Muscle of leg (tissue), 11 donors: Measurements from ENCODE around the gene EYS. TPM values are rescaled to one million over a fixed set of nuclear protein-coding genes. Genes with fewer than 3 reads are reported as not detected.

Experiments
- DNase-seq: peaks from one replicate; pipeline ENCODE4 v3.0.0; 2013
- H3K27ac ChIP-seq: one replicate; pipeline ENCODE4 v1.5.1; 2013; ENCODE audit warnings: mild to moderate bottlenecking, low read length, control low read depth
- H3K27me3 ChIP-seq: one replicate; pipeline ENCODE4 v1.6.1; 2013; ENCODE audit warnings: low read length; ENCODE audit not compliant: control insufficient read depth, insufficient read depth
- H3K36me3 ChIP-seq: one replicate; pipeline ENCODE4 v1.6.1; 2013; ENCODE audit warnings: low read length; ENCODE audit not compliant: control insufficient read depth, insufficient read depth
- H3K4me1 ChIP-seq: one replicate; pipeline ENCODE4 v1.6.1; 2013; ENCODE audit warnings: low read length; ENCODE audit not compliant: control insufficient read depth, insufficient read depth
- H3K4me3 ChIP-seq: one replicate; pipeline ENCODE4 v1.5.1; 2013; ENCODE audit warnings: low read length, control low read depth
- H3K9me3 ChIP-seq: replicated peaks from 2 replicates; pipeline ENCODE4 v1.6.1; 2013; ENCODE audit warnings: low read depth, low read length; ENCODE audit not compliant: control insufficient read depth
- WGBS: methylation state at CpG from one replicate; pipeline ENCODE4 v1.1.5; 2013; ENCODE audit warnings: missing lambda C conversion rate; ENCODE audit not compliant: insufficient coverage; 5-methylcytosine and 5-hydroxymethylcytosine counted together
- polyA plus RNA-seq, 8 donors: library from polyadenylated mRNA; unstranded; fragments of 120-200 nt; gene quantifications; one replicate each; pipeline versions ENCODE4 v1.2.1 to v1.2.3, GENCODE V29; 2013; ENCODE audit warnings: inconsistent platforms in 1 of 8, low replicate concordance in 1 of 8; ENCODE audit not compliant: insufficient read length in 8 of 8, insufficient read depth in 1 of 8
- total RNA-seq: library from RNA; stranded (reverse); fragments of 120-200 nt; gene quantifications from one replicate; pipeline ENCODE4 v1.2.4, GENCODE V29; 2013

The EYS gene
- total and polyA plus RNA-seq, 9 donors, result 0.24 to 1.1 (median 0.66) TPM

- no peaks in the 10 kb centered on the region for H3K36me3 ChIP-seq
- H3K4me3 ChIP-seq, result no peak overlapping the region
- DNase-seq, result no peak
- H3K27ac ChIP-seq, result no peak overlapping the region
- H3K4me1 ChIP-seq, result no peaks in the 10 kb centered on the region
- no peaks in the 10 kb centered on the region for H3K27me3 ChIP-seq
- no CpG with 5 or more reads among the region's 3 CpGs for WGBS
- no peaks in the 10 kb centered on the region for H3K9me3 ChIP-seq
Observed at GRCh38 chr6:65262241-65262640, 444.8 kb downstream of the EYS start.

- Histone ChIP-seq H3K4me3 (no peak overlapping the region), H3K9me3 (no peaks in the 10 kb centered on the region), H3K27ac (no peak overlapping the region), H3K36me3 (no peaks in the 10 kb centered on the region), H3K4me1 (no peaks in the 10 kb centered on the region), H3K27me3 (no peaks in the 10 kb centered on the region)
- no peak for DNase-seq
- no CpG with 5 or more reads among the region's 5 CpGs for WGBS
Observed at GRCh38 chr6:65259982-65260381, 447.0 kb downstream of the EYS start.

GRCh38 chr6:65259059-65259458 is 448.0 kb downstream of the EYS start:
- H3K27me3 ChIP-seq, result no peaks in the 10 kb centered on the region
- no peak for DNase-seq
- no peak overlapping the region for H3K27ac ChIP-seq
- H3K4me1 ChIP-seq, result no peaks in the 10 kb centered on the region
- no peak overlapping the region for H3K4me3 ChIP-seq
- H3K9me3 ChIP-seq, result no peaks in the 10 kb centered on the region
- H3K36me3 ChIP-seq, result no peaks in the 10 kb centered on the region
- no CpG with 5 or more reads among the region's 1 CpG for WGBS

- no CpG with 5 or more reads among the region's 1 CpG for WGBS
Observed at GRCh38 chr6:65253041-65253440, 454.0 kb downstream of the EYS start.

GRCh38 chr6:65248101-65248610 is 458.9 kb downstream of the EYS start:
- H3K9me3 ChIP-seq, result no peaks in the 10 kb centered on the region
- peak; percentile 25 for DNase-seq
- H3K4me3 ChIP-seq, result no peak overlapping the region
- no peak overlapping the region for H3K27ac ChIP-seq
- H3K4me1 ChIP-seq, result no peaks in the 10 kb centered on the region
- H3K36me3 ChIP-seq, result no peaks in the 10 kb centered on the region
- H3K27me3 ChIP-seq, result no peaks in the 10 kb centered on the region

More at GRCh38 chr6:65253041-65253440, 454.0 kb downstream of the EYS start:
- no peaks in the 10 kb centered on the region for H3K9me3 ChIP-seq
- DNase-seq, result no peak
- H3K27me3 ChIP-seq, result no peaks in the 10 kb centered on the region
- H3K27ac ChIP-seq, result no peak overlapping the region
- H3K4me3 ChIP-seq, result no peak overlapping the region
- H3K4me1 ChIP-seq, result no peaks in the 10 kb centered on the region
- H3K36me3 ChIP-seq, result no peaks in the 10 kb centered on the region

- no peaks in the 10 kb centered on the region for H3K36me3 ChIP-seq
- H3K4me3 ChIP-seq, result no peak overlapping the region
- no peak overlapping the region for H3K27ac ChIP-seq
- H3K27me3 ChIP-seq, result no peaks in the 10 kb centered on the region
- DNase-seq, result no peak
- H3K9me3 ChIP-seq, result no peaks in the 10 kb centered on the region
- no CpG with 5 or more reads among the region's 1 CpG for WGBS
- no peaks in the 10 kb centered on the region for H3K4me1 ChIP-seq
Observed at GRCh38 chr6:65231616-65232015, 475.4 kb downstream of the EYS start.

GRCh38 chr6:65229825-65230224 is 477.2 kb downstream of the EYS start:
- Histone ChIP-seq H3K4me3 (no peak overlapping the region), H3K27ac (no peak overlapping the region), H3K36me3 (no peaks in the 10 kb centered on the region), H3K9me3 (no peaks in the 10 kb centered on the region), H3K27me3 (no peaks in the 10 kb centered on the region), H3K4me1 (no peaks in the 10 kb centered on the region)
- WGBS, result no CpG with 5 or more reads among the region's 1 CpG
- no peak for DNase-seq

- H3K4me1 ChIP-seq, result no peaks in the 10 kb centered on the region
- 100% methylated on average over 1 of the region's 1 CpG for WGBS
- no peaks in the 10 kb centered on the region for H3K27me3 ChIP-seq
- no peaks in the 10 kb centered on the region for H3K36me3 ChIP-seq
- H3K27ac ChIP-seq, result no peak overlapping the region
- peaks cover 2% of the 10 kb centered on the region for H3K9me3 ChIP-seq
- no peak overlapping the region for H3K4me3 ChIP-seq
- no peak for DNase-seq
Observed at GRCh38 chr6:65221153-65221552, 485.9 kb downstream of the EYS start.

- no peaks in the 10 kb centered on the region for H3K4me1 ChIP-seq
- 75% methylated on average over 2 of the region's 2 CpGs for WGBS
- DNase-seq, result no peak
Observed at GRCh38 chr6:65202738-65203137, 504.3 kb downstream of the EYS start.

GRCh38 chr6:65199683-65200082 is 507.3 kb downstream of the EYS start:
- WGBS, result 83% methylated on average over 2 of the region's 3 CpGs
- peaks cover 4% of the 10 kb centered on the region for H3K9me3 ChIP-seq

More at GRCh38 chr6:65202738-65203137, 504.3 kb downstream of the EYS start:
- Histone ChIP-seq H3K9me3 (peaks cover 4% of the 10 kb centered on the region), H3K27me3 (no peaks in the 10 kb centered on the region), H3K36me3 (no peaks in the 10 kb centered on the region), H3K4me3 (no peak overlapping the region), H3K27ac (no peak overlapping the region)

GRCh38 chr6:65199121-65199520 is 507.9 kb downstream of the EYS start:
- peaks cover 4% of the 10 kb centered on the region for H3K9me3 ChIP-seq
- no CpG with 5 or more reads among the region's 3 CpGs for WGBS
- H3K27me3 ChIP-seq, result no peaks in the 10 kb centered on the region
- no peaks in the 10 kb centered on the region for H3K36me3 ChIP-seq
- H3K4me1 ChIP-seq, result no peaks in the 10 kb centered on the region
- DNase-seq, result no peak
- no peak overlapping the region for H3K27ac ChIP-seq
- no peak overlapping the region for H3K4me3 ChIP-seq

More at GRCh38 chr6:65199683-65200082, 507.3 kb downstream of the EYS start:
- Histone ChIP-seq H3K4me3 (no peak overlapping the region), H3K27me3 (no peaks in the 10 kb centered on the region), H3K27ac (no peak overlapping the region), H3K4me1 (no peaks in the 10 kb centered on the region), H3K36me3 (no peaks in the 10 kb centered on the region)
- no peak for DNase-seq
